ENCODE measurements around the gene FBLN1.

Gene FBLN1

DNA sequence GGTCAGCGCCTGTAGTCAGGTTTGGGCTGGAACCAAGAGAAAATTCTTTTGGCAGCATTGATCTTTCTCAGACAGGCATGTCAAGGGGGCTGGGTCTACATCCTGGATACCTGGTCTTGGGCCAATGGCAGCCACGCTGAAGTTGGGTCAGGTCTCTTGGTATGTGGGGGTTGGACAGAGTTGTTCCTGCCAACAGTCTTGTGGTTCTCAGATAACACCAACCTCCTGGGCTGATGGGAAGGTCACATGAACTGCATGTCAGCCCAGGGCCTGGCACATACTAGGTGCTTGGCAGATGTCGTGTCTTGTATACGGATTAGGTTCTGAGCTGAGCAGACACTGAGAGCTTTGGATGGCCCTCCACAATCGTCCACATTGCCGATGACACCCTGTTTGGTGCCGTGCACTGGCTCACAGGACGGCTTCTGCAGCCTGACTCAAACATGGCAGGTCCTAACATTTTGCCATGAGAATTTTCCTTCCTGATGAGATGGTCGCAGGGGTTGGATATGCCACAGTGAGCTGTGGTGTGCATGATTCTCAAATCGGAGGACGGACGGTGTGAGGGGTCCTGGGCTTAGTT lies 42.0 kb downstream of the FBLN1 start:
- Histone ChIP-seq H3K4me2 (ENCODE audit: low read length) (no peak overlapping the region), H3K9me3 (ENCODE audit: low read length) (no peaks in the 10 kb centered on the region), H3K27me3 (ENCODE audit: insufficient read depth, low read length) (no peaks in the 10 kb centered on the region; the same call in 1 of the 2 replicates), H3K36me3 (ENCODE audit: insufficient read depth, low read length) (no peaks in the 10 kb centered on the region), H2AFZ (ENCODE audit: low read length) (no peak overlapping the region), H3K4me1 (ENCODE audit: insufficient read depth, low read length, severe bottlenecking) (no peaks in the 10 kb centered on the region), H3K79me2 (ENCODE audit: insufficient read depth, low read length) (no peaks in the 10 kb centered on the region), H4K20me1 (ENCODE audit: insufficient read depth, low read length) (no peaks in the 10 kb centered on the region), H3K27ac (ENCODE audit: low read depth, low read length, poor library complexity, severe bottlenecking) (no peak overlapping the region), H3K4me3 (ENCODE audit: low read depth, low read length, poor library complexity, severe bottlenecking) (no peak overlapping the region), H3F3A (ENCODE audit: insufficient read depth, low read length) (no peaks in the 10 kb centered on the region), H3K9ac (ENCODE audit: low read length) (no peak overlapping the region), H3K9me2 (ENCODE audit: low read depth, low read length) (no peaks in the 10 kb centered on the region)
- TF ChIP-seq EZH2 (IDR thresholded peaks at IDR 0.05; ENCODE audit: borderline replicate concordance, low read length) (no peak), CTCF (IDR thresholded peaks at IDR 0.05; ENCODE audit: low read length) (no peak)

DNA sequence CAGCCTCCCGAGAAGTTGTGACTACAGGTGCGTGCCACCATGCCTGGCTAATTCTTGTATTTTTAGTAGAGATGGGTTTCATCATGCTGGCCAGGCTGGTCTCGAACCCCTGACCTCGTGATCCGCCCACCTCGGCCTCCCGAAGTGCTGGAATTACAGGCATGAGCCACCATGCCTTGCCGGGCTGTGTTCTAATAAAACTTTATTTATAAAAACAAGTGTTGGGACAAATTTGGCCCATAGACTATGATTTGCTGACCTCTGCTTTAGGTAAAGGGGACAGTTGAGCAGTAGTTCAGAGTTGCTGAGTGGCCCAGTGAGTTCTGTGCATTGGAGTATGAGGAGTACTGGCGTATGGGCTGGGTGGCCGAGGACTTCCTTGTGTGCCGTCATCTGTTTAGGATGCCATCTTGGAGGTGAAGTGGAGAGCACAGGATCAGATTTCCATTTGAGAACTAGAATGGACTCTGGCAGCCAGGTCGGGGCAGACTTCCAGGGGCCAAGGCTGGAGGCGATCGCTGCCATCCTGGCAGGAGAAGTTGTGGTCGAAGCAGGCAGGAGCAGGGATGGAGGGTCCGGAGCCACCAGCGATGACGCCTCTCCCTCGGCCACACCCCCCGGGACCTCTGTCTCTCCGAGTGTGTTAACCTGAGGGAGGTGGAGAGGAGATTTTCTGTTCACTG lies 43.8 kb downstream of the FBLN1 start:
- no peaks in the 10 kb centered on the region; the same call in 1 of the 2 replicates for H3K27me3 ChIP-seq (ENCODE audit: insufficient read depth, low read length)
- no peaks in the 10 kb centered on the region for H3F3A ChIP-seq (ENCODE audit: insufficient read depth, low read length)
- no peak overlapping the region for H2AFZ ChIP-seq (ENCODE audit: low read length)

DNA sequence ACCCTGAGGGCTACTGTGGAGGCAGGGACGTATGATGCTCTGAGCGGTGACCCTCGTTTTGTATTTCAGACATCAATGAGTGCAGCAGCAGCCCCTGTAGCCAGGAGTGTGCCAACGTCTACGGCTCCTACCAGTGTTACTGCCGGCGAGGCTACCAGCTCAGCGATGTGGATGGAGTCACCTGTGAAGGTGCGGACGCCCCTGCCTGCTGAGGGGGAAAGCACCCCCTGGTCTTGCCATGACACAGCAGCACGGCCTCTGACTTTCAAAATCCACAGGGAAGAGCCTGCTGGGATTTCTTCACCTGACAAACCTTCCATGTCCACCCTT lies 44.3 kb downstream of the FBLN1 start:
- no peak for TF ChIP-seq CTCF (IDR thresholded peaks at IDR 0.05; ENCODE audit: low read length)
- no peak for TF ChIP-seq EZH2 (IDR thresholded peaks at IDR 0.05; ENCODE audit: borderline replicate concordance, low read length)
- Histone ChIP-seq H3K9ac (ENCODE audit: low read length) (no peak overlapping the region), H3K9me3 (ENCODE audit: low read length) (no peaks in the 10 kb centered on the region), H3K27ac (ENCODE audit: low read depth, low read length, poor library complexity, severe bottlenecking) (no peak overlapping the region), H3K79me2 (ENCODE audit: insufficient read depth, low read length) (no peaks in the 10 kb centered on the region), H3K9me2 (ENCODE audit: low read depth, low read length) (no peaks in the 10 kb centered on the region), H4K20me1 (ENCODE audit: insufficient read depth, low read length) (no peaks in the 10 kb centered on the region), H3F3A (ENCODE audit: insufficient read depth, low read length) (no peaks in the 10 kb centered on the region), H2AFZ (ENCODE audit: low read length) (no peak overlapping the region), H3K4me1 (ENCODE audit: insufficient read depth, low read length, severe bottlenecking) (no peaks in the 10 kb centered on the region), H3K4me3 (ENCODE audit: low read depth, low read length, poor library complexity, severe bottlenecking) (no peak overlapping the region), H3K36me3 (ENCODE audit: insufficient read depth, low read length) (no peaks in the 10 kb centered on the region; the same call in 1 of the 2 replicates), H3K4me2 (ENCODE audit: low read length) (no peak overlapping the region), H3K27me3 (ENCODE audit: insufficient read depth, low read length) (no peaks in the 10 kb centered on the region; the same call in 1 of the 2 replicates)

More for the DNA sequence above, 43.8 kb downstream of the FBLN1 start:
- Histone ChIP-seq H3K27ac (ENCODE audit: low read depth, low read length, poor library complexity, severe bottlenecking) (no peak overlapping the region), H3K79me2 (ENCODE audit: insufficient read depth, low read length) (no peaks in the 10 kb centered on the region), H3K9me3 (ENCODE audit: low read length) (no peaks in the 10 kb centered on the region), H3K4me2 (ENCODE audit: low read length) (no peak overlapping the region), H3K36me3 (ENCODE audit: insufficient read depth, low read length) (no peaks in the 10 kb centered on the region; the same call in 1 of the 2 replicates), H3K4me3 (ENCODE audit: low read depth, low read length, poor library complexity, severe bottlenecking) (no peak overlapping the region), H3K4me1 (ENCODE audit: insufficient read depth, low read length, severe bottlenecking) (no peaks in the 10 kb centered on the region), H3K9me2 (ENCODE audit: low read depth, low read length) (no peaks in the 10 kb centered on the region), H3K9ac (ENCODE audit: low read length) (no peak overlapping the region), H4K20me1 (ENCODE audit: insufficient read depth, low read length) (no peaks in the 10 kb centered on the region)
- TF ChIP-seq CTCF (IDR thresholded peaks at IDR 0.05; ENCODE audit: low read length) (no peak), EZH2 (IDR thresholded peaks at IDR 0.05; ENCODE audit: borderline replicate concordance, low read length) (no peak)

Data from OCI-LY1 (cell line).